D721Med (cell line): ENCODE results near the gene OR9G4.

ENCODE experiments used
- DNase-seq: peaks from one replicate; pipeline ENCODE4 v3.0.0; 2011; ENCODE audit warnings: low spot score; ENCODE audit not compliant: insufficient read length
- FAIRE-seq: peaks from 2 replicates; lab custom pipeline; 2011; peaks lifted over from hg19 to GRCh38; lab: Jason Lieb, UNC
- TF ChIP-seq, protein P1 (sequence below): IDR thresholded peaks from 2 replicates; pipeline ENCODE4 v1.5.1; 2012; ENCODE audit warnings: mild to moderate bottlenecking, control low read depth; ENCODE audit not compliant: insufficient read depth; ENCODE audit errors: missing control alignments

OR9G4 gene

DNA sequence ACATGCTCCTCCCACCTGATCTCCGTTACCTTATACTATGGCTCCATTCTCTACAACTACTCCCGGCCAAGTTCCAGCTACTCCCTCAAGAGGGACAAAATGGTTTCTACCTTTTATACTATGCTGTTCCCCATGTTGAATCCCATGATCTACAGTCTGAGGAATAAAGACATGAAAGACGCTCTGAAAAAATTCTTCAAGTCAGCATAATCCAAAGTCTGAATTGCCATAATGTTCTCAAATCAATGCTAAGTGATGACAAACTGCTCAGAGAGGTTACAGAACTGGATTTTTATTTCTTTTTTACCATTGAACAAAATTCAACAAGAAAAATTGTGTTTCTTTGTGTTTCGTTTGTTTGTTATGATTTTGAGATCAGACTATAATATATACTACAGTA, 7.6 kb downstream of the OR9G4 start:
- DNase-seq, result no peak
- no peak for FAIRE-seq
- TF ChIP-seq, protein P1, sequence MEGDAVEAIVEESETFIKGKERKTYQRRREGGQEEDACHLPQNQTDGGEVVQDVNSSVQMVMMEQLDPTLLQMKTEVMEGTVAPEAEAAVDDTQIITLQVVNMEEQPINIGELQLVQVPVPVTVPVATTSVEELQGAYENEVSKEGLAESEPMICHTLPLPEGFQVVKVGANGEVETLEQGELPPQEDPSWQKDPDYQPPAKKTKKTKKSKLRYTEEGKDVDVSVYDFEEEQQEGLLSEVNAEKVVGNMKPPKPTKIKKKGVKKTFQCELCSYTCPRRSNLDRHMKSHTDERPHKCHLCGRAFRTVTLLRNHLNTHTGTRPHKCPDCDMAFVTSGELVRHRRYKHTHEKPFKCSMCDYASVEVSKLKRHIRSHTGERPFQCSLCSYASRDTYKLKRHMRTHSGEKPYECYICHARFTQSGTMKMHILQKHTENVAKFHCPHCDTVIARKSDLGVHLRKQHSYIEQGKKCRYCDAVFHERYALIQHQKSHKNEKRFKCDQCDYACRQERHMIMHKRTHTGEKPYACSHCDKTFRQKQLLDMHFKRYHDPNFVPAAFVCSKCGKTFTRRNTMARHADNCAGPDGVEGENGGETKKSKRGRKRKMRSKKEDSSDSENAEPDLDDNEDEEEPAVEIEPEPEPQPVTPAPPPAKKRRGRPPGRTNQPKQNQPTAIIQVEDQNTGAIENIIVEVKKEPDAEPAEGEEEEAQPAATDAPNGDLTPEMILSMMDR, result no peak

DNA sequence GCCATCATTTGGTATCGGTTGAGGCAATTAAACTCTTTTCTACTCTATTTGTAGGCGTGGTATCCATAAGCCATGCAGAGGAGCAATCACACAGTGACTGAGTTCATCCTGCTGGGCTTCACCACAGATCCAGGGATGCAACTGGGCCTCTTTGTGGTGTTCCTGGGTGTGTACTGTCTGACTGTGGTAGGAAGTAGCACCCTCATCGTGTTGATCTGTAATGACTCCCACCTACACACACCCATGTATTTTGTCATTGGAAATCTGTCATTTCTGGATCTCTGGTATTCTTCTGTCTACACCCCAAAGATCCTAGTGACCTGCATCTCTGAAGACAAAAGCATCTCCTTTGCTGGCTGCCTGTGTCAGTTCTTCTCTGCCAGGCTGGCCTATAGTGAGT, 8.4 kb downstream of the OR9G4 start:
- DNase-seq (no peak), FAIRE-seq (no peak)
- TF ChIP-seq, protein P1, result no peak

- DNase-seq (no peak), FAIRE-seq (no peak)
- TF ChIP-seq, protein P1, result no peak
These were observed 28.0 kb downstream of the OR9G4 start for GRCh38 chr11:56720513-56720912.

DNA sequence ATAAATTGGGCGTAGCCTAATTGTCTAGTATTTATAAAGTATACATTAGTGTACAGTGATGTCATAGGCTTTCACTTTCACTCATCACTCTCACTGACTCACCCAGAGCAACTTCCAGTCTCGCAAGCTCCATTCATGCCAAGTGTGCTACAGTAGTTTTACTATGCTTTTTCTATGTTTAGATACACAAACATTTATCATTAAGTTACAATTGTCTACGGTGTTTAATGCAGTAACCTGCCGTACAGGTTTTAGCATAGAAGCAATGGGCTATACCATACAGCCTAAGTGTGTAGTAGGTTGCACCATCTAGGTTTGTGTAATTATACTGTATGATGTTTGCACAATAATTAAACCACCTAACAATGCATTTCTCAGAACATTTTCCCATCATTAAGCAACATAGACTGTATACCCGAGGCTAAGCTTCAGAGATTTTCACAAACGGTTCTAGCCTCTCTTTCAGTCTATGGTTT, 32.1 kb downstream of the OR9G4 start:
- FAIRE-seq, result no peak
- DNase-seq, result no peak
- TF ChIP-seq, protein P1, result no peak

- TF ChIP-seq, protein P1, result no peak
- FAIRE-seq, result no peak
- no peak for DNase-seq
These were observed 34.3 kb downstream of the OR9G4 start for GRCh38 chr11:56714206-56714605.

DNA sequence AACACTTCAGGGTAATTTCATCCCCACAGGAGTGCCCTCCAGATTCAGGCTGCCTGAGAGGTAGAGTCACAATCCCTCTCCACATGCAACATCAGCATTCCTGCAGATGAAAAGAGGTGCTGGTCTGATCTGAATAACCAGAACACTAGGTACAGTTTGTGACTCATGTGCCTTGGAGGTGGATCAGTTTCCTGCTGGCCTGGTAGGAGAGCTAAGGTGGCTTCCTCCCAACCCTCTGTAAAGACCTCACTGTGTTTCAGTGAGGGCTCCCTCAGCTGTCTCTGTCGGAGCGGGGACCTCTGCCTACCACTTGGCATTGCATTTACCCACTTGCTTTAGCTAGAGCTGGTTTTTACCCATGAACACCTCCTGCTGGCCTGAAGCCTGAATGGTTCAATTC, 42.0 kb downstream of the OR9G4 start:
- FAIRE-seq (no peak), DNase-seq (no peak)
- TF ChIP-seq, protein P1, result no peak

- TF ChIP-seq, protein P1, result no peak
These were observed 42.6 kb downstream of the OR9G4 start for GRCh38 chr11:56705784-56706396.

More at GRCh38 chr11:56705784-56706396, 42.6 kb downstream of the OR9G4 start:
- DNase-seq, result no peak
- no peak for FAIRE-seq
